ENCODE measurements around the gene PIM3.

DNA sequence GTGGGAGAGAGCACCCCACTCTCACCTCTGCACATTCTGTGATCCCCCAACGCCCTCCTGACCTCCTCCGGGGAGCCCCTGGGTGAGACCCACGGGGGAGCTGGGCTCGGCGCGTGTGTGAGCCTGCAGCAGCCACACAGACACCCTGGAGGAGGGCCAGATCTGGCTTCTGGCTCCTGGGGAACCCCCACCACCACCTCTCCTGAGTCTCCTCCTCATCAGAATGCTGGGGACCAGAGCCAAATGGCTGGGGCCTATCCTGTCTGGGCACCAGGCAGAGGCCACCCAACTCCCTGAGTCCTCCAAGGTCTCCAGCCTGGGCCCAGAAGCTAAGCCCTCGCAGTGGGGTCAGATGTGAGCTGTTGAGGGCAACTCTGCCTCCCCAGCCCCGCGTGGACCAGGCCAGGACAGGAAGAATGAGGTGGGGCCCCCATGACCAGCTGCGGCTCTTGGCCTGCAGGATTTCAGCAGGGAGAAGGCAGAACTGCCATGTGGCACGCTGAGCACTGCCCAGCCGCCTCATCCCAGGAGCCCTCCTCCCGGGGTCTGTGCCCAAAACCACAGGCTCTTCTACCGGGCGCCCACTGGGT, 5.5 kb upstream of the PIM3 start:
- TF ChIP-seq, protein P1, sequence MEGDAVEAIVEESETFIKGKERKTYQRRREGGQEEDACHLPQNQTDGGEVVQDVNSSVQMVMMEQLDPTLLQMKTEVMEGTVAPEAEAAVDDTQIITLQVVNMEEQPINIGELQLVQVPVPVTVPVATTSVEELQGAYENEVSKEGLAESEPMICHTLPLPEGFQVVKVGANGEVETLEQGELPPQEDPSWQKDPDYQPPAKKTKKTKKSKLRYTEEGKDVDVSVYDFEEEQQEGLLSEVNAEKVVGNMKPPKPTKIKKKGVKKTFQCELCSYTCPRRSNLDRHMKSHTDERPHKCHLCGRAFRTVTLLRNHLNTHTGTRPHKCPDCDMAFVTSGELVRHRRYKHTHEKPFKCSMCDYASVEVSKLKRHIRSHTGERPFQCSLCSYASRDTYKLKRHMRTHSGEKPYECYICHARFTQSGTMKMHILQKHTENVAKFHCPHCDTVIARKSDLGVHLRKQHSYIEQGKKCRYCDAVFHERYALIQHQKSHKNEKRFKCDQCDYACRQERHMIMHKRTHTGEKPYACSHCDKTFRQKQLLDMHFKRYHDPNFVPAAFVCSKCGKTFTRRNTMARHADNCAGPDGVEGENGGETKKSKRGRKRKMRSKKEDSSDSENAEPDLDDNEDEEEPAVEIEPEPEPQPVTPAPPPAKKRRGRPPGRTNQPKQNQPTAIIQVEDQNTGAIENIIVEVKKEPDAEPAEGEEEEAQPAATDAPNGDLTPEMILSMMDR (IDR thresholded peaks at IDR 0.05): no peak
- no peak for TF ChIP-seq ZFX (IDR thresholded peaks at IDR 0.05; ENCODE audit: borderline replicate concordance)
